HG02970 (cell line): ENCODE results near the gene SAMM50.

Experiments used
- ATAC-seq: cut with Tn5 transposase; IDR thresholded peaks from one replicate; pipeline ENCODE4 v1.9.1; 2021; ENCODE audit warnings: mild to moderate bottlenecking, moderate library complexity, moderate number of reproducible peaks; ENCODE audit not compliant: unreplicated experiment, low FRiP score

Gene SAMM50

GRCh38 chr22:43976861-43977795 lies 21.9 kb downstream of the SAMM50 start:
- ATAC-seq: no peak

- ATAC-seq: no peak
These were observed 23.3 kb downstream of the SAMM50 start for GRCh38 chr22:43978558-43978957.

GRCh38 chr22:43980579-43980978 lies 25.3 kb downstream of the SAMM50 start:
- no peak for ATAC-seq

- ATAC-seq: no peak
These were observed 25.8 kb downstream of the SAMM50 start for GRCh38 chr22:43980996-43981395.

GRCh38 chr22:43983808-43984207 lies 28.6 kb downstream of the SAMM50 start:
- no peak for ATAC-seq

GRCh38 chr22:43985532-43985931 lies 30.3 kb downstream of the SAMM50 start:
- no peak for ATAC-seq

- ATAC-seq: no peak
These were observed 33.0 kb downstream of the SAMM50 start for GRCh38 chr22:43988116-43988820.

- ATAC-seq: no peak
These were observed 33.7 kb downstream of the SAMM50 start for GRCh38 chr22:43988960-43989359.

- ATAC-seq: no peak
These were observed 34.8 kb downstream of the SAMM50 start for GRCh38 chr22:43990044-43990443.

GRCh38 chr22:43991316-43992020 lies 36.2 kb downstream of the SAMM50 start:
- no peak for ATAC-seq

GRCh38 chr22:43992331-43992821 lies 37.1 kb downstream of the SAMM50 start:
- ATAC-seq: no peak

GRCh38 chr22:43993072-43993760 lies 38.0 kb downstream of the SAMM50 start:
- no peak for ATAC-seq

GRCh38 chr22:43994006-43994405 lies 38.8 kb downstream of the SAMM50 start:
- no peak for ATAC-seq

GRCh38 chr22:43994416-43994815 lies 39.2 kb downstream of the SAMM50 start:
- ATAC-seq: no peak

- ATAC-seq: no peak
These were observed 39.9 kb downstream of the SAMM50 start for GRCh38 chr22:43995057-43995685.

GRCh38 chr22:43995798-43996169 lies 40.5 kb downstream of the SAMM50 start:
- peak; percentile 16 for ATAC-seq

- ATAC-seq: peak; percentile 59
These were observed 41.1 kb downstream of the SAMM50 start for GRCh38 chr22:43996170-43996980.

- ATAC-seq: no peak
These were observed 41.7 kb downstream of the SAMM50 start for GRCh38 chr22:43996981-43997265.

GRCh38 chr22:43998679-43999264 lies 43.5 kb downstream of the SAMM50 start:
- no peak for ATAC-seq
